ENCODE measurements around the gene INSM2.

Gene INSM2, protein sequence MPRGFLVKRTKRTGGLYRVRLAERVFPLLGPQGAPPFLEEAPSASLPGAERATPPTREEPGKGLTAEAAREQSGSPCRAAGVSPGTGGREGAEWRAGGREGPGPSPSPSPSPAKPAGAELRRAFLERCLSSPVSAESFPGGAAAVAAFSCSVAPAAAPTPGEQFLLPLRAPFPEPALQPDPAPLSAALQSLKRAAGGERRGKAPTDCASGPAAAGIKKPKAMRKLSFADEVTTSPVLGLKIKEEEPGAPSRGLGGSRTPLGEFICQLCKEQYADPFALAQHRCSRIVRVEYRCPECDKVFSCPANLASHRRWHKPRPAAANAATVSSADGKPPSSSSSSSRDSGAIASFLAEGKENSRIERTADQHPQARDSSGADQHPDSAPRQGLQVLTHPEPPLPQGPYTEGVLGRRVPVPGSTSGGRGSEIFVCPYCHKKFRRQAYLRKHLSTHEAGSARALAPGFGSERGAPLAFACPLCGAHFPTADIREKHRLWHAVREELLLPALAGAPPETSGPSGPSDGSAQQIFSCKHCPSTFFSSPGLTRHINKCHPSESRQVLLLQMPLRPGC
- total RNA-seq = 0.56 reads per million

- peak; percentile 34 for DNase-seq
These were observed at the start of gene INSM2 for GRCh38 chr14:35533357-35534207. INSM2 (plus strand) TSS chr14:35534164; CDS start chr14:35534253, 89 bp downstream.

- DNase-seq = no peak
These were observed 41.4 kb upstream of the INSM2 start for GRCh38 chr14:35492569-35493014.

DNA sequence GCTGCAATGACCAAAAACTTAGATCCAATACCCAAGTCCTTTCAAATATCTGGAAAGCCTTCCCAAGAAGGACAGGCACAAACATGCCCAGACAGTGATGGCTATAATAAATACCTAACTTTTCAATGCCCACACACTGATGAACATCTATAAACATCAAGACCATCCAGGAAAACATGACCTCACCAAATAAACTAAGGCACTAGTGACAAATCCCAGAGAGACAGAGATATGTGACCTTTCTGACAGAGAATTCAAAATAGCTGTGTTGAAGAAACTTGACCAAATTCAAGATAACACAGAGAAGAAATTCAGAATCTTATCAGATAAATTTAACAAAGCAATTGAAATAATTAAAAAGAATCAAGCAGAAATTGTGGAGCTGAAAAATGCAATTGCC is 38.7 kb upstream of the INSM2 start:
- DNase-seq = no peak

- DNase-seq = no peak
These were observed 34.8 kb upstream of the INSM2 start for GRCh38 chr14:35499180-35499579.

GRCh38 chr14:35503646-35504045 is 30.3 kb upstream of the INSM2 start:
- no peak for DNase-seq

GRCh38 chr14:35504260-35504659 is 29.7 kb upstream of the INSM2 start:
- DNase-seq = no peak

DNA sequence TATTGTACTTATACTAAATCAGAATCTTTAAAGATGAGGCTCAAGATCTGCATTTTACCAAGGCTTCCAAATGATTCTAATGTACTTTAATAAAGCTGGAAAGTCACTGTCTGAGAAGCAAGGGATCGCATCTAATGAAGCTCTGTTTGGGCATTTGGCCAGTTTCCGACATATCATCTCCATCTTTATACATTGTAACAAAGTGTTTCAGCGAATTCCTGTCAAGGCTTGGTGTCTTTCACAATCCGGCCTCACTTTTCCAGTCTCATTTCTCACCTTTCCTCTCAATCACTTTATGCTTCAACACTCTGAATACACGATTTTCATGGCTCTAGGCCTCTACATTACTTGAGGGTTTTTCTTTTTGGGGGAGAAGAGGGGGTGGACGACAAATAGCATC is 27.5 kb upstream of the INSM2 start:
- DNase-seq = no peak

- DNase-seq = no peak
These were observed 27.0 kb upstream of the INSM2 start for GRCh38 chr14:35506927-35507326.

- DNase-seq = no peak
These were observed 24.1 kb upstream of the INSM2 start for GRCh38 chr14:35509846-35510245.

DNA sequence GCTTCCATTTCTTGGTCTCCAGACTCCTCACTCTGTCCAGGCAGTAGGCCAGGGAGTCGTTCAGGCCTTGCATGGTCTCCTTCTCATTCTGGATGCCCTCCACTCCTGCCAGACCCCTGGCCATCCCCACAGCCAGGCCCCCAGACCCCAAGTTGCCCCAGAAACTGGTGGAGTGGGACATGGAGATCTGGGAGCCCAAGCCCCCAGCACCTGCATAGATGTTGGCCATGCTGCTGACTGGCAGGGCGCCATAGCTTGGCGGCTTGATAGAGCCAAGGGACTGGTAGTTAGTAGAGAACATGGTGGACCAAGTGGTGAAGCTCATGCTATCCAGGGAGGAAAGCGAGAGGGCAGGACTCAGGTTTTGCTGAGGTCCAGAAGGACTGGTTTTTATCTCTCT is 21.2 kb upstream of the INSM2 start:
- DNase-seq = no peak

- DNase-seq = no peak
These were observed 18.0 kb upstream of the INSM2 start for GRCh38 chr14:35515916-35516315.

- no peak for DNase-seq
These were observed 14.0 kb upstream of the INSM2 start for GRCh38 chr14:35519986-35520385.

DNA sequence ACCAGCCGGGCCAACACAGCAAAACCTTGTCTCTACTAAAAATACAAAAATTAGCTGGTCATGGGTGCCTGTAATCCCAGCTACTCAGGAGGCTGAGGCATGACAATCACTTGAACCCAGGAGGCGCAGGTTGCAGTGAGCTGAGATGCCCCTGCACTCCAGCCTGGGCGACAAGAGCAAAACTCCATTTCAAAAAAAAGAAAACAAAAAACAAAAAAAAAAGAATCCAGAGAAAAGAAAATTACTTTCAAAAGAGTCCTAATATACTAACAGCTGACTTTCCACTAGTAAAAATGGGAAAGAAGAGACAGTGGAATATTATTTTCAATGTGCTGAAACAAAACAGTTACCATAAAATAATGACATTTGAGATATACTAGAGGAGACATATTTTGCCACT is 8.3 kb upstream of the INSM2 start:
- DNase-seq = no peak

- DNase-seq = no peak
These were observed 7.0 kb upstream of the INSM2 start for GRCh38 chr14:35526962-35527361.

- DNase-seq = no peak
These were observed 1.8 kb upstream of the INSM2 start for GRCh38 chr14:35531960-35532747.

- DNase-seq = no peak
These were observed 1.1 kb upstream of the INSM2 start for GRCh38 chr14:35532783-35533356.

- no peak for DNase-seq
These were observed 376 bp downstream of the INSM2 start for GRCh38 chr14:35534208-35534872.

GRCh38 chr14:35534873-35535482 is 1.0 kb downstream of the INSM2 start:
- DNase-seq = peak; percentile 43

DNA sequence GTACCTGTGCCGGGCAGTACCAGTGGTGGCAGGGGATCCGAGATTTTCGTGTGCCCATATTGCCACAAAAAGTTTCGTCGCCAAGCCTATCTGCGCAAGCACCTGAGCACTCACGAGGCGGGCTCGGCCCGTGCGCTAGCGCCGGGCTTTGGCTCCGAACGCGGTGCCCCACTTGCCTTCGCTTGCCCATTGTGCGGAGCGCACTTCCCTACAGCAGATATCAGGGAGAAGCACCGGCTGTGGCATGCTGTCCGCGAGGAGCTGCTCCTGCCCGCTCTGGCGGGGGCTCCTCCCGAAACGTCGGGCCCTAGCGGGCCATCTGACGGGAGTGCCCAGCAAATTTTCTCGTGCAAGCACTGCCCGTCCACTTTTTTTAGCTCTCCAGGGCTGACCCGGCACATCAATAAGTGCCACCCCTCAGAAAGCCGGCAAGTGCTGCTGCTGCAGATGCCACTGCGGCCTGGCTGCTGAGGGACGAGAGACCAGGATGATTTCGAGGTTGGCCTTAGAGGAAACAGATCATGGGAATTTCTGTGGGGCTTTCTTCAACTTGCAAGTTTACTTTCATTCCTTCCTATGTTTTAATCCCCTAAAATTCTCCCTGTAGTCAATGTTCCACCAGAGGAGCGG is 1.6 kb downstream of the INSM2 start:
- no peak for DNase-seq

DNA sequence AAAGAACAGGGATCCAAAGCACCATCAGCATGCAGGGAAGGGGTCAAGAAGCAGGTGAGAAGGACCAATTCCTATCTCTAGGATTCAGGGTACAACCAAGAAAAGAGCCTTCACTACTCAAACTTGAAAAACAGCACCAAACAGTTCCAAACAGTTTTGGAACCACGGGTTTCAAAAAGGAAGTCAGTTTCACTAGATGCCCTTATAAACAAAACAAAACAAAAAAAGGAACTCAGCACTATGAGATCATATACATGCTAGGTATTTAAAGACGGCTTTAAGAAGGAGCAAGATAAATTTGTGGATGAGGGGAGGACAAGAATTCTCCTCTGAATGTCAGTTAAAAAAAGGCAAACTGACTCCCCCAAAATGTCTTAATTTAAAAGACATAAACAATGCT is 6.0 kb downstream of the INSM2 start:
- no peak for DNase-seq

- no peak for DNase-seq
These were observed 9.0 kb downstream of the INSM2 start for GRCh38 chr14:35543006-35543405.
